PC-3 (cell line): Measurements from ENCODE around the gene CAST. TPM values are rescaled to one million over a fixed set of nuclear protein-coding genes. Genes with fewer than 3 reads are reported as not detected.

Source experiments
- ATAC-seq: fragments of 200-7000 bp; cut with Tn5 transposase; 2 replicates; pipeline ENCODE4 v1.9.1; 2020; ENCODE audit warnings: mild to moderate bottlenecking, moderate library complexity
- BruUV-seq: library from RNA; stranded (reverse); fragments of 400-500 nt; replicated peaks from 2 replicates; lab custom pipeline; 2021; lab: Mats Ljungman, UMichigan
- CTCF ChIA-PET: fragments of 300-600 bp; sonication (Branson Sonifier 250); formaldehyde crosslinking; loops from one replicate; lab custom pipeline; 2022; ENCODE audit warnings: antibody characterized with exemption; lab: Charles Lee
- POLR2A ChIA-PET: fragments of 300-600 bp; sonication (Branson Sonifier 250); formaldehyde crosslinking; loops from one replicate; lab custom pipeline; 2022; ENCODE audit warnings: antibody characterized with exemption; ENCODE audit not compliant: unreplicated experiment; lab: Charles Lee
- DNase-seq: peaks from one replicate; pipeline ENCODE4 v3.0.0-alpha.2; 2015
- H2AFZ ChIP-seq: fragments of 300-600 bp; sonication (generic); 2 replicates; pipeline ENCODE4 v1.6.0; 2016; ENCODE audit warnings: antibody characterized with exemption, low read length
- H3F3A ChIP-seq: fragments of 300-600 bp; sonication (generic); one replicate; pipeline ENCODE4 v1.6.0; 2017; ENCODE audit warnings: antibody characterized with exemption, low read length, control low read depth, mild to moderate bottlenecking; ENCODE audit not compliant: unreplicated experiment
- H3K27ac ChIP-seq: fragments of 300-600 bp; sonication (generic); 2 replicates; pipeline ENCODE4 v1.5.1; 2016; ENCODE audit warnings: mild to moderate bottlenecking, low read length
- H3K27me3 ChIP-seq: fragments of 300-600 bp; sonication (generic); 2 replicates; pipeline ENCODE4 v1.6.1; 2016; ENCODE audit warnings: low read length, mixed read lengths
- H3K36me3 ChIP-seq: fragments of 300-600 bp; sonication (generic); 2 replicates; pipeline ENCODE4 v1.6.1; 2016; ENCODE audit warnings: low read depth, mixed run types, low read length, mixed read lengths
- H3K4me1 ChIP-seq: fragments of 300-600 bp; sonication (generic); 2 replicates; pipeline ENCODE4 v1.5.1; 2016; ENCODE audit warnings: low read length; ENCODE audit not compliant: insufficient read depth
- H3K4me2 ChIP-seq: fragments of 300-600 bp; sonication (generic); 2 replicates; pipeline ENCODE4 v1.6.0; 2016; ENCODE audit warnings: low read length
- H3K4me3 ChIP-seq: fragments of 300-600 bp; sonication (generic); 2 replicates; pipeline ENCODE4 v1.5.1; 2016; ENCODE audit warnings: mild to moderate bottlenecking, low read length, mixed read lengths
- H3K79me2 ChIP-seq: fragments of 300-600 bp; sonication (generic); 2 replicates; pipeline ENCODE4 v1.6.1; 2017; ENCODE audit warnings: low read length, mixed read lengths
- H3K9ac ChIP-seq: fragments of 300-600 bp; sonication (generic); 2 replicates; pipeline ENCODE4 v1.6.0; 2016; ENCODE audit warnings: mild to moderate bottlenecking, low read length
- H3K9me2 ChIP-seq: fragments of 300-600 bp; sonication (generic); replicated peaks from 2 replicates; pipeline ENCODE4 v1.6.1; 2016; ENCODE audit warnings: mixed run types, low read length, mixed read lengths
- H3K9me3 ChIP-seq: fragments of 300-600 bp; sonication (generic); 2 replicates; pipeline ENCODE4 v1.6.1; 2016; ENCODE audit warnings: low read length, mixed read lengths
- H4K20me1 ChIP-seq: fragments of 300-600 bp; sonication (generic); 2 replicates; pipeline ENCODE4 v1.6.1; 2016; ENCODE audit warnings: low read length, mixed read lengths
- CTCF ChIP-seq: fragments of 300-600 bp; sonication (generic); conservative IDR thresholded peaks from 2 replicates; pipeline ENCODE4 v1.5.1; 2017; ENCODE audit warnings: antibody characterized with exemption, low read depth, mild to moderate bottlenecking, low read length
- EZH2 ChIP-seq: fragments of 300-600 bp; sonication (generic); IDR thresholded peaks from one replicate; pipeline ENCODE4 v1.6.1; 2017; ENCODE audit warnings: antibody characterized with exemption, mild to moderate bottlenecking, low read length; ENCODE audit not compliant: unreplicated experiment
- EZH2phosphoT487 ChIP-seq: fragments of 300-600 bp; sonication (generic); IDR thresholded peaks from 2 replicates; pipeline ENCODE4 v1.6.1; 2018; ENCODE audit warnings: mild to moderate bottlenecking, antibody characterized with exemption, low read length, borderline replicate concordance
- intact Hi-C: fragments of 100-400 bp; cut with micrococcal nuclease; formaldehyde crosslinking; loops from 2 replicates; pipeline ENCODE4 v1.9.0; 2023
- total RNA-seq: library from RNA; depleted of rRNA; stranded (reverse); fragments of >200 nt; gene quantifications from 2 replicates; pipeline ENCODE4 v1.2.3, GENCODE V29; 2014

The CAST gene
- total RNA-seq, 1 experiment from 2014 or later = 73.2 TPM

- Histone ChIP-seq H3K9me2 (no peaks in the 10 kb centered on the region), H3K4me2 (no peak overlapping the region), H3K27ac (0 out of 2 replicates have a peak overlapping the region, but pooled peaks have one; percentile 7), H3F3A (no peaks in the 10 kb centered on the region), H2AFZ (no peak overlapping the region), H3K27me3 (no peaks in the 10 kb centered on the region), H3K79me2 (no peaks in the 10 kb centered on the region), H3K36me3 (peaks cover 14% of the 10 kb centered on the region; the same call in 1 of the 2 replicates), H3K4me3 (no peak overlapping the region), H3K4me1 (peaks cover 28% of the 10 kb centered on the region), H4K20me1 (no peaks in the 10 kb centered on the region), H3K9me3 (no peaks in the 10 kb centered on the region), H3K9ac (no peak overlapping the region)
- intact Hi-C loops = no loop called here
- BruUV-seq = no TSS peak
- DNase-seq (no peak), ATAC-seq (no peak)
- no peak for TF ChIP-seq EZH2
- TF ChIP-seq CTCF = no peak
- TF ChIP-seq EZH2phosphoT487 = no peak
- CTCF ChIA-PET = no interaction called here
- POLR2A ChIA-PET = no interaction called here
Observed at GRCh38 chr5:96736937-96737336, 74.8 kb downstream of the CAST start.

DNA sequence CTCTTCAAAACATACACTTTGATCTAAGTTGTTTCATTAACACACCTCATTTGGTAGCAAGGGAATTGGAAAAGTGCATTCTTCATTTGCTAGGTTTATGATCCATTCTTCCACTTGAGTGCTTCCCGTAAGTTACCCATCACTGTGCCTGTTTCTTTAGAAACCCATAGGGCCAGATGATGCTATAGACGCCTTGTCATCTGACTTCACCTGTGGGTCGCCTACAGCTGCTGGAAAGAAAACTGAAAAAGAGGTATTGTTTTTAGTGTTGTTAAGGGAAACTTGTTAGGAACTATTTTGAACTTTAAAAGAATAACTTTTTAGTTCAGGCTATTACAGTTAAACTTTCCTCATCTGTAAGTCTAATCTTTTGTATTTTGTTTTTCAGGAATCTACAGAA lies 78.9 kb downstream of the CAST start:
- H4K20me1 ChIP-seq = no peaks in the 10 kb centered on the region
- BruUV-seq = no TSS peak
- H2AFZ ChIP-seq = no peak overlapping the region
- H3K27ac ChIP-seq = no peak overlapping the region
- POLR2A ChIA-PET = no interaction called here
- ATAC-seq (no peak), DNase-seq (no peak)
- no peaks in the 10 kb centered on the region for H3K9me3 ChIP-seq
- H3K36me3 ChIP-seq = peaks cover 25% of the 10 kb centered on the region
- no peaks in the 10 kb centered on the region for H3K9me2 ChIP-seq
- no peak overlapping the region for H3K4me2 ChIP-seq
- no peak overlapping the region for H3K4me3 ChIP-seq
- no peaks in the 10 kb centered on the region for H3K79me2 ChIP-seq
- H3K9ac ChIP-seq = no peak overlapping the region
- CTCF ChIA-PET = no interaction called here
- no peaks in the 10 kb centered on the region for H3K27me3 ChIP-seq
- H3F3A ChIP-seq = no peaks in the 10 kb centered on the region
- H3K4me1 ChIP-seq = peaks cover 4% of the 10 kb centered on the region; the same call in 1 of the 2 replicates
- intact Hi-C loops = no loop called here
- TF ChIP-seq EZH2 (no peak), EZH2phosphoT487 (no peak), CTCF (no peak)

DNA sequence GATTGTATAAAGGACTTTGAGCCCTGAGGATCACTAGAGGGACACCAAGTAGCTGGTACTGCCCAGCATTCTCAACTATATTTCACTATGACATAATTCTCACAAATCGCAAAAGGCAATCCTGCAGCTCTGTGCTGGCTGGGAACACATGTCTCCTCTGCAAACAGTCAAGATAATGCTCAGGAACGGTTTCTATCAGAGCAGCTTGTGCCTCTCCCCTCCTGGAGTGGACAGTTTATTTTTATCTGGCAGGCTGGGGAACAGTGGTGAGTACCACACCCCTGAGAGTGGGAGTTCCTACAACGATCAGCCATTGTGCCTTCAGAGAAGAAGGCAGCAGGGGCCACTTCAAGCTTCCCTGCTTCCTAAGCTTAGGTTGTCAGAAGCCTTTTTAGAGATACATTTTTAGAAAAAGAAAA lies 79.7 kb downstream of the CAST start:
- Histone ChIP-seq H3K9ac (no peak overlapping the region), H3K36me3 (peaks cover 25% of the 10 kb centered on the region), H3K27ac (no peak overlapping the region), H3K9me2 (no peaks in the 10 kb centered on the region), H4K20me1 (no peaks in the 10 kb centered on the region), H3K9me3 (no peaks in the 10 kb centered on the region), H3K27me3 (no peaks in the 10 kb centered on the region), H3K4me1 (no peaks in the 10 kb centered on the region; the same call in 1 of the 2 replicates), H3K79me2 (no peaks in the 10 kb centered on the region), H3K4me2 (no peak overlapping the region), H3K4me3 (no peak overlapping the region), H3F3A (no peaks in the 10 kb centered on the region), H2AFZ (no peak overlapping the region)
- ChIA-PET CTCF (no interaction called here), POLR2A (no interaction called here)
- TF ChIP-seq EZH2phosphoT487 (no peak), CTCF (no peak), EZH2 (no peak)
- intact Hi-C loops = no loop called here
- no TSS peak for BruUV-seq
- no peak; the same call in 1 of the 2 replicates for ATAC-seq
- no peak for DNase-seq
